Heart left ventricle (tissue), 16 donors: Measurements from ENCODE around the gene IFT27. TPM values are rescaled to one million over a fixed set of nuclear protein-coding genes. Genes with fewer than 3 reads are reported as not detected.

Experiments
- ATAC-seq, 4 donors: fragments of 200-7000 bp; cut with Tn5 transposase; one replicate each; pipeline ENCODE4 v1.9.1; 2020 to 2022; ENCODE audit warnings: moderate library complexity in 4 of 4, mild to moderate bottlenecking in 3 of 4, moderate number of reproducible peaks in 1 of 4
- DNase-seq, 5 donors: peaks; one replicate each; pipeline ENCODE4 v3.0.0-alpha.2; 2020
- H3K27ac ChIP-seq, 12 donors: fragments of 200-600 bp; sonication (generic) in 4 of 12; one replicate each; pipeline versions ENCODE4 v1.5.0 to v1.8.0; 2016 to 2022; ENCODE audit warnings: mild to moderate bottlenecking in 2 of 12
- H3K27me3 ChIP-seq, 9 donors: fragments of 200-600 bp; sonication (generic) in 2 of 9; one replicate each; pipeline versions ENCODE4 v1.5.1 to v1.8.0; 2016 to 2022; ENCODE audit warnings: mild to moderate bottlenecking in 3 of 9
- H3K36me3 ChIP-seq, 9 donors: fragments of 200-600 bp; sonication (generic) in 2 of 9; one replicate each; pipeline versions ENCODE4 v1.5.0 to v1.8.0; 2018 to 2022; ENCODE audit warnings: mild to moderate bottlenecking in 2 of 9
- H3K4me1 ChIP-seq, 12 donors: fragments of 200-600 bp; sonication (generic) in 4 of 12; one replicate each; pipeline versions ENCODE4 v1.5.0 to v1.8.0; 2016 to 2022; ENCODE audit warnings: mild to moderate bottlenecking in 3 of 12
- H3K4me3 ChIP-seq, 12 donors: fragments of 200-600 bp; sonication (generic) in 4 of 12; one replicate each; pipeline versions ENCODE4 v1.5.0 to v1.8.0; 2017 to 2022; ENCODE audit warnings: mild to moderate bottlenecking in 9 of 12, moderate library complexity in 4 of 12
- H3K9me3 ChIP-seq, 12 donors: fragments of 200-600 bp; sonication (generic) in 4 of 12; one replicate each; pipeline versions ENCODE4 v1.5.0 to v1.8.0; 2016 to 2022; ENCODE audit warnings: mild to moderate bottlenecking in 1 of 12
- POLR2A ChIP-seq, 2 donors: fragments of 450-650 bp; IDR thresholded peaks; one replicate each; pipeline ENCODE4 v1.6.1; 2017; ENCODE audit warnings: antibody characterized with exemption in 2 of 2, mild to moderate bottlenecking in 2 of 2, moderate library complexity in 2 of 2
- WGBS, 4 donors: extraction: QIAGEN DNeasy Blood & Tissue Kit in 2 of 4; methylation state at CpG; one replicate each; pipeline versions ENCODE4 v1.1.5 to v1.1.7; 2013 to 2018; 5-methylcytosine and 5-hydroxymethylcytosine counted together
- intact Hi-C, 10 donors: fragments of 100-400 bp; cut with DNase I; formaldehyde crosslinking; loops; one replicate each; pipeline versions ENCODE4 v1.11.1 to v1.14.2; 2022
- polyA plus RNA-seq, 2 donors: library from polyadenylated mRNA; stranded (reverse); fragments of 200-250 nt; gene quantifications; one replicate each; pipeline ENCODE4 v1.2.3, GENCODE V29; 2013
- total RNA-seq, 9 donors: library from RNA; depleted of rRNA in 2 of 9; stranded (reverse); fragments of >200 nt in 2 of 9; fragmentation: NEBNext Ultra II Directional in 3 of 9; extraction: Animal tissue kit (Norgen Biotek cat#: 25700) in 3 of 9; gene quantifications; one replicate each; pipeline versions ENCODE4 v1.1.0 to v1.2.4, GENCODE V29; 2016 to 2023
- TF ChIP-seq, protein P1 (sequence below), 12 donors: fragments of 200-600 bp; sonication (generic) in 4 of 12; IDR thresholded peaks; one replicate each; pipeline versions ENCODE4 v1.5.0 to v1.8.0; 2018 to 2022; ENCODE audit warnings: antibody characterized with exemption in 12 of 12, mild to moderate bottlenecking in 5 of 12
- donor health status: ischemic (EF 13 %, LVEDD 7.1; RV severe dilation, severe dysfunction).
- donor health status: healthy with polysubstance abuse.
- donor health status: DM: no; HTN: yes; CAD: no.
- donor health status: DM: no; HTN: no; CAD: no.
- donor health status: ischemic (EF 25% LVEDD 6.9; RV normal size, moderate dysfunction).
- donor health status: ischemic (EF 25% LVEDD 5.7; RV mildly dilated, moderate dysfunction).
- donor health status: healthy.
- donor health status: DM: yes; HTN: yes; CAD: no.
- donor health status: ischemic (EF 35%, LVEDD 5.7; RV mildly dilated, moderate dysfunction).
- donor health status: nonischemic (EF 11% LVEDD 7.7; RV severe dilation, severe dysfunction).
- donor health status: DM: yes; HTN: yes; CAD: no.
- donor health status: PGD.
- donor health status: ischemic (EF 29% LVEDD 5.4; RV normal size, mild dysfunction).
- donor health status: nonischemic (EF 23%, LVEDD 6.1; RV moderate dilation, normal function).

The IFT27 gene
- total and polyA plus RNA-seq, 11 donors: 18.4 to 36.7 (median 25.8) TPM

- Histone ChIP-seq H3K27ac (no peak overlapping the region), H3K36me3 (no peaks in the 10 kb centered on the region), H3K9me3 (no peaks in the 10 kb centered on the region), H3K27me3 (peaks cover 0 to 19% (median 0%) of the 10 kb centered on the region in 9 donors), H3K4me3 (no peak overlapping the region), H3K4me1 (no peaks in the 10 kb centered on the region)
- 65 to 70% (median 66%) methylated on average over 11 to 12 of the region's 12 CpGs for WGBS, 4 donors
- DNase-seq (no peak), ATAC-seq (no peak)
- TF ChIP-seq, protein P1, sequence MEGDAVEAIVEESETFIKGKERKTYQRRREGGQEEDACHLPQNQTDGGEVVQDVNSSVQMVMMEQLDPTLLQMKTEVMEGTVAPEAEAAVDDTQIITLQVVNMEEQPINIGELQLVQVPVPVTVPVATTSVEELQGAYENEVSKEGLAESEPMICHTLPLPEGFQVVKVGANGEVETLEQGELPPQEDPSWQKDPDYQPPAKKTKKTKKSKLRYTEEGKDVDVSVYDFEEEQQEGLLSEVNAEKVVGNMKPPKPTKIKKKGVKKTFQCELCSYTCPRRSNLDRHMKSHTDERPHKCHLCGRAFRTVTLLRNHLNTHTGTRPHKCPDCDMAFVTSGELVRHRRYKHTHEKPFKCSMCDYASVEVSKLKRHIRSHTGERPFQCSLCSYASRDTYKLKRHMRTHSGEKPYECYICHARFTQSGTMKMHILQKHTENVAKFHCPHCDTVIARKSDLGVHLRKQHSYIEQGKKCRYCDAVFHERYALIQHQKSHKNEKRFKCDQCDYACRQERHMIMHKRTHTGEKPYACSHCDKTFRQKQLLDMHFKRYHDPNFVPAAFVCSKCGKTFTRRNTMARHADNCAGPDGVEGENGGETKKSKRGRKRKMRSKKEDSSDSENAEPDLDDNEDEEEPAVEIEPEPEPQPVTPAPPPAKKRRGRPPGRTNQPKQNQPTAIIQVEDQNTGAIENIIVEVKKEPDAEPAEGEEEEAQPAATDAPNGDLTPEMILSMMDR (IDR thresholded peaks at IDR 0.05): no peak
- no peak for TF ChIP-seq POLR2A (IDR thresholded peaks at IDR 0.05)
- intact Hi-C loops: no loop called here
Observed at GRCh38 chr22:36797911-36798673, 22.2 kb upstream of the IFT27 start.

- Histone ChIP-seq H3K36me3 (no peaks in the 10 kb centered on the region), H3K27ac (no peak overlapping the region), H3K9me3 (no peaks in the 10 kb centered on the region), H3K4me3 (no peak overlapping the region), H3K4me1 (no peaks in the 10 kb centered on the region), H3K27me3 (peaks cover 0 to 21% (median 0%) of the 10 kb centered on the region in 9 donors)
- DNase-seq (no peak), ATAC-seq (no peak)
- TF ChIP-seq, protein P1 (IDR thresholded peaks at IDR 0.05): no peak
- TF ChIP-seq POLR2A (IDR thresholded peaks at IDR 0.05): no peak
- WGBS, 4 donors: 61 to 74% (median 65%) methylated on average over 9 of the region's 9 CpGs
- intact Hi-C loops: no loop called here
Observed at GRCh38 chr22:36797374-36797773, 21.5 kb upstream of the IFT27 start.

- Histone ChIP-seq H3K36me3 (no peaks in the 10 kb centered on the region), H3K27ac (no peak overlapping the region), H3K27me3 (peaks cover 0 to 23% (median 0%) of the 10 kb centered on the region in 9 donors), H3K4me3 (no peak overlapping the region), H3K4me1 (no peaks in the 10 kb centered on the region), H3K9me3 (no peaks in the 10 kb centered on the region)
- 55 to 65% (median 59%) methylated on average over 7 of the region's 7 CpGs for WGBS, 4 donors
- no peak for TF ChIP-seq POLR2A (IDR thresholded peaks at IDR 0.05)
- TF ChIP-seq, protein P1 (IDR thresholded peaks at IDR 0.05): no peak
- DNase-seq (no peak), ATAC-seq (no peak)
- intact Hi-C loops: no loop called here
Observed at GRCh38 chr22:36796552-36797175, 20.7 kb upstream of the IFT27 start.

GRCh38 chr22:36795633-36796032 is 19.7 kb upstream of the IFT27 start:
- peaks cover 0 to 27% (median 0%) of the 10 kb centered on the region in 9 donors for H3K27me3 ChIP-seq

More at GRCh38 chr22:36795633-36796032, 19.7 kb upstream of the IFT27 start:
- no peak for ATAC-seq
- no peak overlapping the region for H3K4me3 ChIP-seq
- H3K9me3 ChIP-seq: no peaks in the 10 kb centered on the region
- 83 to 85% (median 84%) methylated on average over 7 of the region's 7 CpGs for WGBS, 4 donors
- H3K36me3 ChIP-seq: no peaks in the 10 kb centered on the region
- intact Hi-C loops: no loop called here
- TF ChIP-seq POLR2A (IDR thresholded peaks at IDR 0.05): no peak
- TF ChIP-seq, protein P1 (IDR thresholded peaks at IDR 0.05): no peak
- DNase-seq: no peak
- H3K27ac ChIP-seq: no peak overlapping the region
- no peaks in the 10 kb centered on the region for H3K4me1 ChIP-seq
